Natural killer cell (primary cell): ENCODE data around the gene EVC. TPM values are rescaled to one million over a fixed set of nuclear protein-coding genes. Genes with fewer than 3 reads are reported as not detected.

Source experiments
- ATAC-seq, 3 donors: fragments of 150-1000 bp in 2 of 3; fragments of 200-7000 bp in 1 of 3; cut with Tn5 transposase; 1 replicate in 1 of 3; 2 replicates in 2 of 3; pipeline ENCODE4 v1.10.0; 2021; ENCODE audit warnings: mild to moderate bottlenecking in 2 of 3, moderate library complexity in 2 of 3
- DNase-seq, 2 donors: peaks; one replicate each; pipeline versions ENCODE4 v3.0.0 to v3.0.0-alpha.2; 2013 to 2021; ENCODE audit warnings: mixed read lengths in 1 of 2
- H3K27ac ChIP-seq: one replicate; pipeline ENCODE4 v1.5.1; 2013; ENCODE audit warnings: mild to moderate bottlenecking, low read length
- H3K27me3 ChIP-seq: one replicate; pipeline ENCODE4 v1.6.1; 2013; ENCODE audit warnings: low read length; ENCODE audit not compliant: control insufficient read depth, insufficient read depth
- H3K36me3 ChIP-seq: one replicate; pipeline ENCODE4 v1.6.1; 2013; ENCODE audit warnings: low read length; ENCODE audit not compliant: control insufficient read depth, insufficient read depth
- H3K4me1 ChIP-seq: one replicate; pipeline ENCODE4 v1.6.1; 2013; ENCODE audit warnings: low read length; ENCODE audit not compliant: control insufficient read depth, insufficient read depth
- H3K4me3 ChIP-seq: one replicate; pipeline ENCODE4 v1.5.1; 2013; ENCODE audit warnings: low read length
- H3K9me3 ChIP-seq: one replicate; pipeline ENCODE4 v1.6.1; 2013; ENCODE audit warnings: low read length; ENCODE audit not compliant: control insufficient read depth, insufficient read depth
- H3K27ac Mint-ChIP-seq, 2 donors: one replicate each; pipeline ENCODE4 v1.8.0; 2022; ENCODE audit warnings: mild to moderate bottlenecking in 2 of 2, mixed read lengths in 2 of 2, moderate library complexity in 1 of 2
- H3K27me3 Mint-ChIP-seq, 2 donors: one replicate each; pipeline ENCODE4 v1.8.0; 2022; ENCODE audit warnings: low read depth in 2 of 2, mixed read lengths in 2 of 2
- H3K36me3 Mint-ChIP-seq: one replicate; pipeline ENCODE4 v1.8.0; 2022; ENCODE audit warnings: mixed read lengths
- H3K4me1 Mint-ChIP-seq, 2 donors: one replicate each; pipeline ENCODE4 v1.8.0; 2022; ENCODE audit warnings: mixed read lengths in 2 of 2
- H3K4me3 Mint-ChIP-seq: one replicate; pipeline ENCODE4 v1.8.0; 2022; ENCODE audit warnings: mild to moderate bottlenecking, moderate library complexity, mixed read lengths
- H3K9me3 Mint-ChIP-seq, 2 donors: one replicate each; pipeline ENCODE4 v1.8.0; 2022; ENCODE audit warnings: mixed read lengths in 2 of 2
- WGBS: methylation state at CpG from one replicate; pipeline ENCODE4 v1.1.7; 2013; ENCODE audit warnings: missing lambda C conversion rate; ENCODE audit not compliant: insufficient coverage; 5-methylcytosine and 5-hydroxymethylcytosine counted together
- intact Hi-C: fragments of 100-400 bp; cut with micrococcal nuclease; formaldehyde crosslinking; loops from one replicate; pipeline ENCODE4 v1.14.2; 2022
- total RNA-seq, 4 donors: library from RNA; stranded (reverse); fragments of 120-200 nt in 1 of 4; gene quantifications; one replicate each; pipeline versions ENCODE4 v1.2.3 to v1.2.4, GENCODE V29; 2013 to 2022
- TF ChIP-seq, protein P1 (sequence below): fragments of 200-600 bp; IDR thresholded peaks from one replicate; pipeline ENCODE4 v1.8.0; 2022; ENCODE audit warnings: antibody characterized with exemption

EVC gene
- total RNA-seq, 3 donors from 2014 or later (not counting 1 experiment from before 2014, with no cell fraction given), result 0.18 to 2.9 (median 0.42) TPM

DNA sequence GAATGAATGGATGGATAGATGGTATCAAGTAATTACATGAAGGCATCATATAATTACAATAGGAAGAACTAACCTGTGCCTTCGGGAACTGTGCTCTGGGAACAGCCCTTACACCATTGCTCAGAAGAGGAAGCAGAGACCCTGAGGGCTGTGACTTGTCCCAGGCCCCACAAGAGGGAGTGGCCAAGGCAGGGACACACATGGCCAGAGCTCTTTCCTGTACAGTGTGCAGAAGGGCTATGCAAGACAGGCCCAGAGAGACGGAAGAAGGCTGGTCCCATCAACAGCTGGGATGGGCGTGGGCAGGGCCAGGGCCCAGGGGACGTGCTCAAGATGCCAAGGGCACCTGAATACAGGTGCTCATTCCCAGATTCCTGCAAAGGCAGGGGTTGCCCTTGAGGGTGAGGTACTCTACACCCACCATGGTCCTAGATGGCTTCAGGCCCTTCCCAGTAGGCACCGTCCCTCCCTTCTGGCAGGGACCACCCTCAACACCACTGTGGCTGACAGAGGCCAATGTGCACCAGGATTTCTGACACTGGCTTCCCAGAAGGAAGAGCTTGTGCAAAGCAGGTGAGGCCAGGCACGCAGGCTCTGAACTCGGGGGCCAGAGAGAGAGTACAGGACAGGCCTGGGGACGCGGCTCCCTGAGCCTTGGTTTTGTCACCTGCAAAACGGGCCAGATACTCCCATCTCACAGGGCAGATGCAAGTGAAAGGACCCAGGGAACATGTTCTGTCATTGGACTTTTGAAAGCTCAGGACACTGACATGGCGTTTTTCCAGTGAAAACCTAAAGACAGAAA lies 4.3 kb upstream of the EVC start:
- Histone ChIP-seq H3K4me1 (peaks cover 10% of the 10 kb centered on the region), H3K27ac (no peak overlapping the region), H3K36me3 (no peaks in the 10 kb centered on the region), H3K4me3 (no peak overlapping the region), H3K27me3 (peaks cover 5% of the 10 kb centered on the region), H3K9me3 (no peaks in the 10 kb centered on the region)
- 84% methylated on average over 11 of the region's 11 CpGs for WGBS
- no peak for DNase-seq
- Mint-ChIP-seq H3K4me3 (no peak overlapping the region), H3K27me3 (peaks cover 23 to 44% of the 10 kb centered on the region in 2 donors), H3K27ac (no peak overlapping the region), H3K9me3 (no peaks in the 10 kb centered on the region), H3K4me1 (peaks cover 0 to 15% of the 10 kb centered on the region in 2 donors), H3K36me3 (no peaks in the 10 kb centered on the region)
- TF ChIP-seq, protein P1, sequence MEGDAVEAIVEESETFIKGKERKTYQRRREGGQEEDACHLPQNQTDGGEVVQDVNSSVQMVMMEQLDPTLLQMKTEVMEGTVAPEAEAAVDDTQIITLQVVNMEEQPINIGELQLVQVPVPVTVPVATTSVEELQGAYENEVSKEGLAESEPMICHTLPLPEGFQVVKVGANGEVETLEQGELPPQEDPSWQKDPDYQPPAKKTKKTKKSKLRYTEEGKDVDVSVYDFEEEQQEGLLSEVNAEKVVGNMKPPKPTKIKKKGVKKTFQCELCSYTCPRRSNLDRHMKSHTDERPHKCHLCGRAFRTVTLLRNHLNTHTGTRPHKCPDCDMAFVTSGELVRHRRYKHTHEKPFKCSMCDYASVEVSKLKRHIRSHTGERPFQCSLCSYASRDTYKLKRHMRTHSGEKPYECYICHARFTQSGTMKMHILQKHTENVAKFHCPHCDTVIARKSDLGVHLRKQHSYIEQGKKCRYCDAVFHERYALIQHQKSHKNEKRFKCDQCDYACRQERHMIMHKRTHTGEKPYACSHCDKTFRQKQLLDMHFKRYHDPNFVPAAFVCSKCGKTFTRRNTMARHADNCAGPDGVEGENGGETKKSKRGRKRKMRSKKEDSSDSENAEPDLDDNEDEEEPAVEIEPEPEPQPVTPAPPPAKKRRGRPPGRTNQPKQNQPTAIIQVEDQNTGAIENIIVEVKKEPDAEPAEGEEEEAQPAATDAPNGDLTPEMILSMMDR, result no peak
- no peak for ATAC-seq
- intact Hi-C loops, result no loop called here

DNA sequence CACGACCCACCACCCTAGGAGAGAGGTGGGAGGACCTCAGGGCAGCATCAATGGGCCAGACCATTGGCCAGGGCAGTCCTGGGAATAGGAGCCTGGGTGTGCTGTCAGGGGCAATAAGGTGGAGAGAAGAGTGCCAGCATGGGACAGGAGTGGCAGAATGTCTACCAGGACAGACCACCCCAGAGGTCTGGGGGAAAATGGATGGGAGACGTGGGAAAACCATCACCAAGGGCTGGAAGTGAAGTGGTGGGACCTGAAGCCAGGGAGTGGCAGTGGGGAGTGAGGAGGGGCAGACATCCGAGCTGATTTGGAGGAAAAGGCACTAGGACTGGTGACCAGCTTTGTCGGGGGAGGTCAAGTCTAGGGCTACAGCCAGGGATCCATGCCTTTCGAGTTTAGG lies 3.6 kb upstream of the EVC start:
- TF ChIP-seq, protein P1, result no peak
- no peak overlapping the region for H3K27ac Mint-ChIP-seq
- Histone ChIP-seq H3K36me3 (no peaks in the 10 kb centered on the region), H3K4me1 (peaks cover 10% of the 10 kb centered on the region), H3K9me3 (no peaks in the 10 kb centered on the region), H3K27me3 (peaks cover 5% of the 10 kb centered on the region), H3K27ac (no peak overlapping the region), H3K4me3 (no peak overlapping the region)
- no peak for DNase-seq
- intact Hi-C loops, result no loop called here
- H3K36me3 Mint-ChIP-seq, result no peaks in the 10 kb centered on the region
- H3K9me3 Mint-ChIP-seq, result no peaks in the 10 kb centered on the region
- H3K4me3 Mint-ChIP-seq, result no peak overlapping the region
- ATAC-seq, result no peak
- peaks cover 29 to 44% of the 10 kb centered on the region in 2 donors for H3K27me3 Mint-ChIP-seq
- peaks cover 0 to 15% of the 10 kb centered on the region in 2 donors for H3K4me1 Mint-ChIP-seq
- 54% methylated on average over 5 of the region's 5 CpGs for WGBS

DNA sequence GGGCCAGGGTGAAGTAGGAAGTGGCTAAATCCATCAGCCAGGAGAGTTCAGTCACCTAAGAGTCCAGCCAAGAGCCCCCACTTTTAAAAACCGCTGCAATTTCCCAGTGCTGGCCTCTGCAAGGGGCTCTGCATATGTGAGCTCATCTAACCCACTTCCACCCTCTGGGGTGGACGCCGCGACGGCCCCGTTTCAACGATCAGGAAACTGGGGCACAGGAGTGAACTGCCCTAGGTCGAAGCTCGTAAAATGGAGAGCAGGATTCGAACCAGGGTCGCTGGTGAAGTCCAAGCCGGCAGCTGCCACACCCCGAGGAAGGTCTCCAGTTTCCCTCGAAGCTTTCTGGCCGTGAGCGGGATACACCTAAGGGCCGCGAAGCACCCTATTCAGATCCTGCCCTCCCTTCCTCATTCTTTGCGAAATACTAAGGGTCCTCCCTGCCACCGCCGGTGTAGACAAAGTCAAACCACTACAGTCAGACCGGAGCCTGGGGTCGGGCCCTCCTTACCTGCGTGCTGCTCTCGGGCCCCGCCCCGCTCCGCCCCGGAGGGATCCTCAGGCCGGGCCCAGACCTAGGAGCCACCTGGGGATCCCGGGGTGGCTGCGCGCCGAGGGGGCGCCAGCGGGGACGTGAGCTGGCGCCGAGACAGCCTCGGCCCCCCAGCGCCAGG lies 3.1 kb upstream of the EVC start:
- WGBS, result 3% methylated on average over 41 of the region's 41 CpGs
- Histone ChIP-seq H3K27ac (no peak overlapping the region), H3K27me3 (peaks cover 5% of the 10 kb centered on the region), H3K4me3 (no peak overlapping the region), H3K9me3 (no peaks in the 10 kb centered on the region), H3K4me1 (peaks cover 10% of the 10 kb centered on the region), H3K36me3 (no peaks in the 10 kb centered on the region)
- Mint-ChIP-seq H3K9me3 (no peaks in the 10 kb centered on the region), H3K27me3 (peaks cover 35 to 46% of the 10 kb centered on the region in 2 donors), H3K36me3 (no peaks in the 10 kb centered on the region), H3K4me3 (no peak overlapping the region), H3K27ac (no peak overlapping the region), H3K4me1 (peaks cover 0 to 15% of the 10 kb centered on the region in 2 donors)
- intact Hi-C loops, result no loop called here
- DNase-seq, result peak in 1 of 2 donors; percentile 16
- no peak for ATAC-seq
- TF ChIP-seq, protein P1, result no peak
